ENCODE results near the gene PDE6B.
A peak's percentile ranks its signal among the peaks of the same experiment; 100 is the strongest.

PDE6B gene

GRCh38 chr4:677431-678293 lies 52.3 kb downstream of the PDE6B start:
- no peak overlapping the region for H3K27ac ChIP-seq

GRCh38 chr4:678331-679103 lies 53.1 kb downstream of the PDE6B start:
- no peak for TF ChIP-seq CTCF (conservative IDR thresholded peaks at IDR 0.05)
- TF ChIP-seq ZFX (IDR thresholded peaks at IDR 0.05), result no peak
- H3K27ac ChIP-seq, result no peak overlapping the region

More at GRCh38 chr4:677431-678293, 52.3 kb downstream of the PDE6B start:
- TF ChIP-seq ZFX (IDR thresholded peaks at IDR 0.05) (no peak), CTCF (conservative IDR thresholded peaks at IDR 0.05) (no peak)

GRCh38 chr4:679104-679481 lies 53.7 kb downstream of the PDE6B start:
- no peak overlapping the region for H3K27ac ChIP-seq
- TF ChIP-seq CTCF (conservative IDR thresholded peaks at IDR 0.05), result no peak
- TF ChIP-seq ZFX (IDR thresholded peaks at IDR 0.05), result no peak

- no peak overlapping the region for H3K27ac ChIP-seq
- TF ChIP-seq ZFX (IDR thresholded peaks at IDR 0.05), result no peak
Observed at GRCh38 chr4:679629-680028, 54.3 kb downstream of the PDE6B start.

GRCh38 chr4:680091-680490 lies 54.7 kb downstream of the PDE6B start:
- TF ChIP-seq ZFX (IDR thresholded peaks at IDR 0.05) (no peak), CTCF (conservative IDR thresholded peaks at IDR 0.05) (no peak)
- H3K27ac ChIP-seq, result peak overlapping the region; percentile 66; the same call in 1 of the 2 replicates

GRCh38 chr4:680551-680927 lies 55.2 kb downstream of the PDE6B start:
- no peak for TF ChIP-seq CTCF (conservative IDR thresholded peaks at IDR 0.05)
- TF ChIP-seq ZFX (IDR thresholded peaks at IDR 0.05), result no peak
- peak overlapping the region; percentile 66 for H3K27ac ChIP-seq

- H3K27ac ChIP-seq, result peak overlapping the region; percentile 66
Observed at GRCh38 chr4:680928-681645, 55.7 kb downstream of the PDE6B start.

More at GRCh38 chr4:680928-681645, 55.7 kb downstream of the PDE6B start:
- TF ChIP-seq CTCF (conservative IDR thresholded peaks at IDR 0.05), result no peak

Data from C4-2B (cell line).